HG03439 (cell line): ENCODE measurements around the gene TMEM181.

Experiments
- ATAC-seq: cut with Tn5 transposase; IDR thresholded peaks from one replicate; pipeline ENCODE4 v1.9.1; 2021; ENCODE audit warnings: mild to moderate bottlenecking, moderate library complexity; ENCODE audit not compliant: unreplicated experiment

Gene TMEM181

GRCh38 chr6:158561938-158562337 lies 2.0 kb downstream of the TMEM181 start:
- no peak for ATAC-seq

GRCh38 chr6:158564243-158565121 lies 4.6 kb downstream of the TMEM181 start:
- ATAC-seq = no peak

GRCh38 chr6:158565122-158565429 lies 5.2 kb downstream of the TMEM181 start:
- no peak for ATAC-seq

GRCh38 chr6:158565482-158566040 lies 5.7 kb downstream of the TMEM181 start:
- no peak for ATAC-seq

- ATAC-seq = no peak
Measured at GRCh38 chr6:158566207-158566818, 6.4 kb downstream of the TMEM181 start.

GRCh38 chr6:158567152-158567551 lies 7.3 kb downstream of the TMEM181 start:
- no peak for ATAC-seq

GRCh38 chr6:158567871-158568401 lies 8.0 kb downstream of the TMEM181 start:
- ATAC-seq = no peak

GRCh38 chr6:158568549-158568948 lies 8.7 kb downstream of the TMEM181 start:
- no peak for ATAC-seq

- ATAC-seq = no peak
Measured at GRCh38 chr6:158569036-158569435, 9.1 kb downstream of the TMEM181 start.

- ATAC-seq = no peak
Measured at GRCh38 chr6:158570681-158570962, 10.7 kb downstream of the TMEM181 start.

- no peak for ATAC-seq
Measured at GRCh38 chr6:158571826-158572652, 12.1 kb downstream of the TMEM181 start.

- no peak for ATAC-seq
Measured at GRCh38 chr6:158572653-158573541, 13.0 kb downstream of the TMEM181 start.

GRCh38 chr6:158573542-158573931 lies 13.6 kb downstream of the TMEM181 start:
- ATAC-seq = no peak

GRCh38 chr6:158574800-158575199 lies 14.9 kb downstream of the TMEM181 start:
- no peak for ATAC-seq

GRCh38 chr6:158575550-158575949 lies 15.7 kb downstream of the TMEM181 start:
- no peak for ATAC-seq

- ATAC-seq = no peak
Measured at GRCh38 chr6:158584236-158584651, 24.4 kb downstream of the TMEM181 start.

- no peak for ATAC-seq
Measured at GRCh38 chr6:158586652-158587051, 26.8 kb downstream of the TMEM181 start.

GRCh38 chr6:158589366-158589765 lies 29.5 kb downstream of the TMEM181 start:
- ATAC-seq = no peak

- no peak for ATAC-seq
Measured at GRCh38 chr6:158591134-158591809, 31.4 kb downstream of the TMEM181 start.

- ATAC-seq = no peak
Measured at GRCh38 chr6:158591810-158592209, 31.9 kb downstream of the TMEM181 start.
